HEK293 (cell line): Measurements from ENCODE around the gene CLP1.

Experiments
- CTCF ChIA-PET: fragments of 350-600 bp; formaldehyde crosslinking; extraction: SDS; loops from one replicate; lab custom pipeline; 2021; ENCODE audit warnings: antibody characterized with exemption; lab: Yijun Ruan, JAX
- POLR2A ChIA-PET: fragments of 300-600 bp; formaldehyde crosslinking; extraction: SDS; loops from one replicate; lab custom pipeline; 2020; ENCODE audit warnings: antibody characterized with exemption, inconsistent platforms; lab: Yijun Ruan, JAX
- H3K27ac ChIP-seq: fragments of 200-500 bp; sonication (Bioruptor generic); 2 replicates; pipeline ENCODE4 v1.5.1; 2014; ENCODE audit warnings: low read depth, low read length, control low read depth, inconsistent platforms; ENCODE audit errors: extremely low read depth
- H3K36me3 ChIP-seq, 2 experiments: fragments of 200-500 bp in 1 of 2; sonication (Bioruptor generic) in 1 of 2; 1 replicate in 1 of 2; 2 replicates in 1 of 2; pipeline ENCODE4 v1.5.1; 2014 to 2017; ENCODE audit warnings: inconsistent platforms in 2 of 2, low read length in 2 of 2; ENCODE audit not compliant: control insufficient read depth in 2 of 2, insufficient read depth in 1 of 2
- H3K4me1 ChIP-seq: fragments of 200-500 bp; sonication (Bioruptor generic); 2 replicates; pipeline ENCODE4 v1.5.1; 2014; ENCODE audit warnings: mild to moderate bottlenecking, low read length, inconsistent platforms; ENCODE audit not compliant: control insufficient read depth, insufficient read depth
- H3K4me3 ChIP-seq: 2 replicates; pipeline ENCODE4 v1.5.1; 2011; ENCODE audit warnings: low read depth, mild to moderate bottlenecking, control low read depth, low read length, moderate library complexity
- H3K9me3 ChIP-seq: fragments of 200-500 bp; sonication (Bioruptor generic); 2 replicates; pipeline ENCODE4 v1.5.1; 2014; ENCODE audit warnings: low read depth, low read length, inconsistent platforms; ENCODE audit not compliant: control insufficient read depth, insufficient read depth
- BCL11B ChIP-seq: fragments of 450-650 bp; formaldehyde crosslinking; IDR thresholded peaks from 2 replicates; pipeline ENCODE4 v1.5.1; 2016; ENCODE audit warnings: low read depth, missing biosample characterization, missing genetic modification characterization
- HOXC10 ChIP-seq: sonication (generic); formaldehyde crosslinking; IDR thresholded peaks from 2 replicates; pipeline ENCODE4 v1.8.1; 2023; ENCODE audit warnings: mild to moderate bottlenecking, missing genetic modification reagents
- KLF1 ChIP-seq: fragments of 450-650 bp; formaldehyde crosslinking; IDR thresholded peaks from 2 replicates; pipeline ENCODE4 v1.5.1; 2016; ENCODE audit warnings: missing biosample characterization, missing genetic modification characterization
- ZEB2 ChIP-seq: fragments of 450-650 bp; formaldehyde crosslinking; IDR thresholded peaks from 2 replicates; pipeline ENCODE4 v1.5.1; 2016; ENCODE audit warnings: missing biosample characterization, missing genetic modification characterization
- ZFHX2 ChIP-seq: fragments of 450-650 bp; formaldehyde crosslinking; conservative IDR thresholded peaks from 2 replicates; pipeline ENCODE4 v1.5.1; 2016; ENCODE audit warnings: missing biosample characterization, missing genetic modification characterization
- ZFP37 ChIP-seq: fragments of 450-650 bp; formaldehyde crosslinking; IDR thresholded peaks from 2 replicates; pipeline ENCODE4 v1.5.1; 2016; ENCODE audit warnings: missing biosample characterization, missing genetic modification characterization
- ZFP41 ChIP-seq: fragments of 450-650 bp; formaldehyde crosslinking; IDR thresholded peaks from 2 replicates; pipeline ENCODE4 v1.5.1; 2016; ENCODE audit warnings: missing biosample characterization, missing genetic modification characterization, borderline replicate concordance
- ZIC2 ChIP-seq: fragments of 450-650 bp; formaldehyde crosslinking; IDR thresholded peaks from 2 replicates; pipeline ENCODE4 v1.5.1; 2016; ENCODE audit warnings: missing biosample characterization, missing genetic modification characterization
- ZNF114 ChIP-seq: fragments of 450-650 bp; formaldehyde crosslinking; IDR thresholded peaks from 2 replicates; pipeline ENCODE4 v1.5.0; 2017; ENCODE audit warnings: missing biosample characterization, missing genetic modification characterization
- ZNF146 ChIP-seq: fragments of 450-650 bp; formaldehyde crosslinking; IDR thresholded peaks from 2 replicates; pipeline ENCODE4 v1.5.1; 2016; ENCODE audit warnings: missing biosample characterization, missing genetic modification characterization
- ZNF202 ChIP-seq: fragments of 450-650 bp; formaldehyde crosslinking; IDR thresholded peaks from 2 replicates; pipeline ENCODE4 v1.5.1; 2016; ENCODE audit warnings: missing biosample characterization, missing genetic modification characterization, borderline replicate concordance
- ZNF24 ChIP-seq: fragments of 450-650 bp; formaldehyde crosslinking; IDR thresholded peaks from 2 replicates; pipeline ENCODE4 v1.5.1; 2016; ENCODE audit warnings: missing biosample characterization, missing genetic modification characterization
- ZNF324 ChIP-seq: fragments of 450-650 bp; formaldehyde crosslinking; IDR thresholded peaks from 2 replicates; pipeline ENCODE4 v1.5.1; 2016; ENCODE audit warnings: missing biosample characterization, missing genetic modification characterization
- ZNF354C ChIP-seq: fragments of 450-650 bp; formaldehyde crosslinking; IDR thresholded peaks from 2 replicates; pipeline ENCODE4 v1.5.1; 2016; ENCODE audit warnings: missing biosample characterization, missing genetic modification characterization, low read depth, borderline replicate concordance
- ZNF398 ChIP-seq: fragments of 450-650 bp; formaldehyde crosslinking; IDR thresholded peaks from 2 replicates; pipeline ENCODE4 v1.5.1; 2017; ENCODE audit warnings: missing biosample characterization, missing genetic modification characterization
- ZNF544 ChIP-seq: fragments of 450-650 bp; formaldehyde crosslinking; IDR thresholded peaks from 2 replicates; pipeline ENCODE4 v1.5.0; 2017; ENCODE audit warnings: missing biosample characterization, missing genetic modification characterization
- ZNF585B ChIP-seq: fragments of 450-650 bp; formaldehyde crosslinking; IDR thresholded peaks from 2 replicates; pipeline ENCODE4 v1.5.1; 2016; ENCODE audit warnings: missing biosample characterization, missing genetic modification characterization
- ZNF692 ChIP-seq: fragments of 450-650 bp; formaldehyde crosslinking; IDR thresholded peaks from 2 replicates; pipeline ENCODE4 v1.5.1; 2016; ENCODE audit warnings: missing biosample characterization, missing genetic modification characterization
- ZNF777 ChIP-seq: fragments of 450-650 bp; formaldehyde crosslinking; IDR thresholded peaks from 2 replicates; pipeline ENCODE4 v1.5.1; 2017; ENCODE audit warnings: missing biosample characterization, missing genetic modification characterization, borderline replicate concordance
- ZNF792 ChIP-seq: fragments of 450-650 bp; formaldehyde crosslinking; IDR thresholded peaks from 2 replicates; pipeline ENCODE4 v1.5.1; 2016; ENCODE audit warnings: missing biosample characterization, missing genetic modification characterization
- ZNF830 ChIP-seq: fragments of 450-650 bp; IDR thresholded peaks from 2 replicates; pipeline ENCODE4 v1.5.0; 2018; ENCODE audit warnings: missing biosample characterization, missing genetic modification characterization, low read depth, mild to moderate bottlenecking, moderate library complexity
- TF ChIP-seq, protein P1 (sequence below): fragments of 450-650 bp; formaldehyde crosslinking; optimal IDR thresholded peaks from 2 replicates; pipeline ENCODE3; 2016; ENCODE audit warnings: missing biosample characterization, mild to moderate bottlenecking, missing genetic modification characterization
- TF ChIP-seq, protein P2 (sequence below): fragments of 450-650 bp; formaldehyde crosslinking; conservative IDR thresholded peaks from 2 replicates; pipeline ENCODE4 v1.5.1; 2016; ENCODE audit warnings: low read depth, missing biosample characterization, missing genetic modification characterization

CLP1 gene

DNA sequence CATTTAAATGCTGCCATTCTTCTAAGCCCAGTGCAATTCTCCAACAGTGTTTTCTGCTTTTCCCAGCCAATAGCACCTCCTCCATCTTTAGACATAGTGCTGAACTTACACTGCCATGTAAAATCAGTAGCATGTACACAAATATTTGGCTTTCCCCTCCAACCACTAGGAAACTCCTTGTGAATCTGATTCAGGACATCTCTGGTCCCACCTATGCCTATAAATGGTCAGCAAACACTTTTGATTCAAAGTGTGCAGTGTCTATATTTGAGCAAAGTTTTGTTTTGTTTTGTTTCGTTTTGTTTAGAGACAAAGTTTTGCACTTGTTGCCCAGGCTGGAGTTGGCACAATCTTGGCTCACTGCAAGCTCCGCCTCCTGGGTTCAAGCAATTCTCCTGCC is 32.7 kb upstream of the CLP1 start (continued):
- TF ChIP-seq, protein P1, sequence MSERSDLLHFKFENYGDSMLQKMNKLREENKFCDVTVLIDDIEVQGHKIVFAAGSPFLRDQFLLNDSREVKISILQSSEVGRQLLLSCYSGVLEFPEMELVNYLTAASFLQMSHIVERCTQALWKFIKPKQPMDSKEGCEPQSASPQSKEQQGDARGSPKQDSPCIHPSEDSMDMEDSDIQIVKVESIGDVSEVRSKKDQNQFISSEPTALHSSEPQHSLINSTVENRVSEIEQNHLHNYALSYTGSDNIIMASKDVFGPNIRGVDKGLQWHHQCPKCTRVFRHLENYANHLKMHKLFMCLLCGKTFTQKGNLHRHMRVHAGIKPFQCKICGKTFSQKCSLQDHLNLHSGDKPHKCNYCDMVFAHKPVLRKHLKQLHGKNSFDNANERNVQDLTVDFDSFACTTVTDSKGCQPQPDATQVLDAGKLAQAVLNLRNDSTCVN (tag by site-specific recombination) = no peak
- TF ChIP-seq ZEB2 (tag by site-specific recombination) (no peak), ZNF792 (tag by site-specific recombination) (no peak), ZFP41 (no peak), ZNF398 (tag by site-specific recombination) (no peak), ZIC2 (tag by site-specific recombination) (no peak), ZNF830 (no peak), ZNF114 (tag by site-specific recombination) (no peak)

- H3K4me3 ChIP-seq = no peak overlapping the region
- CTCF ChIA-PET = interaction anchor here (1.3 kb wide), 1 partner anchor 17 kb away, joined by 6 read pairs; no protein-coding TSS in a partner anchor
- POLR2A ChIA-PET = no interaction called here
- no peaks in the 10 kb centered on the region for H3K4me1 ChIP-seq
- TF ChIP-seq BCL11B (no peak), ZNF146 (tag by site-specific recombination) (no peak)
- TF ChIP-seq, all 188 proteins: peak for 0
- Histone ChIP-seq H3K9me3 (no peaks in the 10 kb centered on the region), H3K27ac (no peak overlapping the region), H3K36me3 (no peaks in the 10 kb centered on the region)
Measured at GRCh38 chr11:57626895-57627294, 30.7 kb upstream of the CLP1 start.

- ChIA-PET POLR2A (no interaction called here), CTCF (interaction anchor here (0.6 to 2.1 kb wide), 5 partner anchors 11 to 280 kb away, joined by 3 to 6 read pairs (median 5); no protein-coding TSS in a partner anchor)
- H3K9me3 ChIP-seq = no peaks in the 10 kb centered on the region
- H3K36me3 ChIP-seq = no peaks in the 10 kb centered on the region
- no peaks in the 10 kb centered on the region for H3K4me1 ChIP-seq
- H3K27ac ChIP-seq = no peak overlapping the region
- no peak overlapping the region for H3K4me3 ChIP-seq
- no peak for TF ChIP-seq ZNF585B
- no peak for TF ChIP-seq KLF1 (tag by site-specific recombination)
- no peak for TF ChIP-seq ZNF24 (tag by site-specific recombination)
- no peak for TF ChIP-seq ZNF114 (tag by site-specific recombination)
- TF ChIP-seq HOXC10 = no peak
- no peak for TF ChIP-seq ZNF692 (tag by site-specific recombination)
- TF ChIP-seq ZFHX2 (tag by site-specific recombination) = no peak
- TF ChIP-seq, protein P2, sequence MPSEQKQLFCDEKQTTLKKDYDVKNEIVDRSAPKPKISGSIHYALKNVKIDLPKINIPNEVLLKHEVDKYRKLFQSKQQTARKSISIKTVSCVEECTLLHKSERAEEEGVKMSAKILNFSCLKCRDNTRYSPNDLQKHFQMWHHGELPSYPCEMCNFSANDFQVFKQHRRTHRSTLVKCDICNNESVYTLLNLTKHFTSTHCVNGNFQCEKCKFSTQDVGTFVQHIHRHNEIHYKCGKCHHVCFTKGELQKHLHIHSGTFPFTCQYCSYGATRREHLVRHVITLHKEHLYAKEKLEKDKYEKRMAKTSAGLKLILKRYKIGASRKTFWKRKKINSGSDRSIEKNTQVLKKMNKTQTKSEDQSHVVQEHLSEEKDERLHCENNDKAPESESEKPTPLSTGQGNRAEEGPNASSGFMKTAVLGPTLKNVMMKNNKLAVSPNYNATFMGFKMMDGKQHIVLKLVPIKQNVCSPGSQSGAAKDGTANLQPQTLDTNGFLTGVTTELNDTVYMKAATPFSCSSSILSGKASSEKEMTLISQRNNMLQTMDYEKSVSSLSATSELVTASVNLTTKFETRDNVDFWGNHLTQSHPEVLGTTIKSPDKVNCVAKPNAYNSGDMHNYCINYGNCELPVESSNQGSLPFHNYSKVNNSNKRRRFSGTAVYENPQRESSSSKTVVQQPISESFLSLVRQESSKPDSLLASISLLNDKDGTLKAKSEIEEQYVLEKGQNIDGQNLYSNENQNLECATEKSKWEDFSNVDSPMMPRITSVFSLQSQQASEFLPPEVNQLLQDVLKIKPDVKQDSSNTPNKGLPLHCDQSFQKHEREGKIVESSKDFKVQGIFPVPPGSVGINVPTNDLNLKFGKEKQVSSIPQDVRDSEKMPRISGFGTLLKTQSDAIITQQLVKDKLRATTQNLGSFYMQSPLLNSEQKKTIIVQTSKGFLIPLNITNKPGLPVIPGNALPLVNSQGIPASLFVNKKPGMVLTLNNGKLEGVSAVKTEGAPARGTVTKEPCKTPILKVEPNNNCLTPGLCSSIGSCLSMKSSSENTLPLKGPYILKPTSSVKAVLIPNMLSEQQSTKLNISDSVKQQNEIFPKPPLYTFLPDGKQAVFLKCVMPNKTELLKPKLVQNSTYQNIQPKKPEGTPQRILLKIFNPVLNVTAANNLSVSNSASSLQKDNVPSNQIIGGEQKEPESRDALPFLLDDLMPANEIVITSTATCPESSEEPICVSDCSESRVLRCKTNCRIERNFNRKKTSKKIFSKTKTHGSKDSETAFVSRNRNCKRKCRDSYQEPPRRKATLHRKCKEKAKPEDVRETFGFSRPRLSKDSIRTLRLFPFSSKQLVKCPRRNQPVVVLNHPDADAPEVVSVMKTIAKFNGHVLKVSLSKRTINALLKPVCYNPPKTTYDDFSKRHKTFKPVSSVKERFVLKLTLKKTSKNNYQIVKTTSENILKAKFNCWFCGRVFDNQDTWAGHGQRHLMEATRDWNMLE (tag by site-specific recombination) = no peak
- TF ChIP-seq ZNF398 (tag by site-specific recombination) = no peak
- TF ChIP-seq ZNF544 (tag by site-specific recombination) = no peak
- TF ChIP-seq ZNF777 (tag by site-specific recombination) = no peak
- no peak for TF ChIP-seq ZNF354C (tag by site-specific recombination)
- TF ChIP-seq ZNF324 (tag by site-specific recombination) = no peak
- no peak for TF ChIP-seq ZNF202
- TF ChIP-seq ZFP37 (tag by site-specific recombination) = no peak
Measured at GRCh38 chr11:57630171-57630570, 27.4 kb upstream of the CLP1 start.
